Measurements from ENCODE around the gene QRFP.

GRCh38 chr9:130901498-130902203 is 5.0 kb upstream of the QRFP start:
- TF ChIP-seq ZNF16 (tag by site-specific recombination; IDR thresholded peaks at IDR 0.05; ENCODE audit: low read depth) (no peak), PRDM10 (tag by site-specific recombination; IDR thresholded peaks at IDR 0.05) (no peak), CTCF (tag by site-specific recombination; IDR thresholded peaks at IDR 0.05) (no peak), ZNF223 (tag by site-specific recombination; IDR thresholded peaks at IDR 0.05) (no peak), ZNF324 (tag by site-specific recombination; IDR thresholded peaks at IDR 0.05) (no peak)

Data from HEK293 (cell line).